NK-92 treated with Interleukin-12 subunit alpha and Interleukin-12 subunit beta, amount 100 ng/mL, for 24 hours (cell line): ENCODE results near the gene SLC6A1.
"Not testable (repeated sequence)": the region's sequence is repeated elsewhere in the genome, so short reads cannot be mapped to it uniquely, and the experiment has no call there.

Experiments
- DNase-seq: peaks from one replicate; lab custom pipeline; 2025; lab: John Stamatoyannopoulos, UW

Gene SLC6A1

DNA sequence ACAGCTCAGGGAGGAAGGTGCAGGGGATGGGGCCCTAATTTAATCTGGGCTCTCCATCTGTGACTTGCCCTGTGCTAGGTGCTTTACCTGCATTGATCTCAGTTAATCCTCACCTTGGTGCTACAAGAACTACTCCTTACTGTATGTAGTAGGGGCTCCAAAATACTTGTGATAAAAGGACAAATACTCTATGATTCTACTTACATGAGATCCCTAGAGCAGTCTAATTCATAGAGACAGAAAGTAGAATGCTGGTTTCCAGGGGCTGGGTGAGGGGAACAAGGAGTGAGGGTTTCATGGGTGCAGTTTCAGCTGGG, 67.2 kb downstream of the SLC6A1 start:
- DNase-seq: no peak

DNA sequence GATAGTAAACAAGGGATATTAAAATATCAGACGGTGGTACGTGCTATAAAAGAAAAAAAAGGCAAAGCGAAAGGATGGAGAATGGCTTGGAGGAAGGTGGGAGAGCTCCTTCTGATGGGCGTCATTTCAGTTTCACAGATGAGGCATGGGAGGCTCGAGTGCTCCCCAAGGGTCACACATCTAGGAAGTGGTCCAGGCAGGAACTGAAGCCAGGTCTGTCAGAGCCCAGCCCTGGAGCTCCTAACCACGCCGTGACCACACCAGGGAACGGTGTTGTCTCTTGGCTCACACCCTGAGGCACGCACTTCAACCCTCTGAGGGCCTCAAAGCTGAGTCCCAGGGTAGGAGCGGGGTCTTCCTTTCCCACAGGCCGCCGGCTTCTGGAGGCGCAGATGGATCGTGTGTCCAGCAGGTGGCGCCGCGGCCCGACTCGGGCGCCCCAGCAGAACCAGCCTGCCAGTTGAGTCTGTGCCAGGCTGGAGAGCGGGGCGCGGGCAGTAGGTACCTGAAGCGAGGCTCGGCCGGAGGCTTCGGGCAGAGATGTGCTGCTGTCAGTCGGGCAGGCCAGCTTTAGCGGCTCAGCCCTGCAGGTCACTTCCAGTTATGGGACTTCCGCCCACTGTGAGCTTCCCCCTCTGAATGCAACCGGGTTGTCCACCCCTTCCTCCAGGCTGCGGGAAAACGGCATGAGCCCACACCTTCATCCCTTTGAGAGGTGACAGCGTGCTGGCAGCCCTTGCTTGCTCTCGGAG, 68.1 kb downstream of the SLC6A1 start:
- DNase-seq: peak; percentile 4

DNA sequence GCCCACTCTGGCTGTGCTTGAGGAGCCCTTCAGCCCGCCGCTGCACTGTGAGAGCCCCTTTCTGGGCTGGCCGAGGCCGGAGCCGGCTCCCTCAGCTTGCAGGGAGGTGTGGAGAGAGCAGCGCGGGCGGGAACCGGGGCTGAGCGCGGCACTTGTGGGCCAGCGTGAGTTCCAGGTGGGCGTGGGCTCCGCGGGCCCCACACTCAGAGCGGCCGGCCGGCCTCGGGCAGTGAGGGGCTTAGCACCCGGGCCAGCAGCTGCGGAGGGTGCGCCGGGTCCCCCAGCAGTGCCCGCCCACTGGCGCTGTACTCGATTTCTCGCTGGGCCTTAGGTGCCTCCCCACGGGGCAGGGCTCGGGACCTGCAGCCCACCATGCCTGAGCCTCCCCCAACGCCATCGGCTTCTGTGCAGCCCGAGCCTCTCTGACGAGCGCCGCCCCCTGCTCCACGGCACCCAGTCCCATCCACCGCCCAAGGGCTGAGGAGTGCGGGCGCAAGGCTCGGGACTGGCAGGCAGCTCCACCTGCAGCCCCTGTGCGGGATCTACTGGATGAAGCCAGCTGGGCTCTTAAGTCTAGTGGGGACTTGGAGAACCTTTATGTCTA, 68.8 kb downstream of the SLC6A1 start:
- not testable (repeated sequence) for DNase-seq

DNA sequence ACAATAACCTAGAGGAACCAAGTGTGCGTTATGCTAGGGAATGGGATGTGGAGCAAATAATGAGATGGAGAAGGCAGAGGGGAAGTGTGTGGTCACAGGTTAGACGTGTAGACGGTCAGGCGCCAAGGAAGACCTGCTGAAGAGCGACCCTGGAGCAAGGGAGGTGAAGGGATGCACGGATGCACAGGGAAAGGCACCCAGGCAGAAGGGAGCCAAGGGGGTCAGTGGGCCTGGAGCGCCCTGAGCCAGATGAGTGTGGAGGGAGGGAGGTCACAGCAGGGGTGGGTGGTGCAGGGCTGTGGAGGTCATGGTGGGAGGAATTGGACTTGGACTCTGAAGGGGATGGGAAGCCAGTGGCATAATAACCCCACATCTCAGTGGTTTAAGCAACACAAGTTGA, 70.2 kb downstream of the SLC6A1 start:
- no peak for DNase-seq

DNA sequence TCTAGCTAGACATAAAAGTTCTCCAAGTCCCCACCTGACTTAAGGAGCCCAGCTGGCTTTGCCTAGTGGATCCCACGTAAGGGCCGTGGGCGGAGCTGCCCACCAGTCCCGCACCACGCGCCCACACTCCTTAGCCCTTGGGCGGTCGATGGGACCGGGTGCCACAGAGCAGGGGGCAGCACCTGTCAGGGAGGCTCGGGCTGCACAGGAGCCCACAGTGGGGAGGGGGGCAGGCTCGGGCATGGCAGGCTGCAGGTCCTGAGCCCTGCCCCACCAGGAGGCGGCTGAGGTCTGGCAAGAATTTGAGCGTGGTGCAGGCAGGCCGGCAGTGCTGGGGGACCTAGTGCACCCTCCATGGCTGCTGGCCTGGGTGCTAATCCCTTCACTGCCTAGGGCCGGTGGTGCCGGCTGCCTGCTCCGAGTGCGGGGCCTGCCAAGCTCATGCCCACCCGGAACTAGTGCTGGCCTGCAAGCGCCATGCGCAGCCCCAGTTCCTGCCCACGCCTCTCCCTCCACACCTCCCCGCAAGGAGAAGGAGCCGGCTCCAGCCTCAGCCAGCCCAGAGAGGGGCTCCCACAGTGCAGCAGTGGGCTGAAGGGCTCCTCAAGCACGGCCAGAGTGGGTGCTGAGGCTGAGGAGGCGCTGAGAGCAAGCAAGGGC, 78.7 kb downstream of the SLC6A1 start:
- DNase-seq: no peak

DNA sequence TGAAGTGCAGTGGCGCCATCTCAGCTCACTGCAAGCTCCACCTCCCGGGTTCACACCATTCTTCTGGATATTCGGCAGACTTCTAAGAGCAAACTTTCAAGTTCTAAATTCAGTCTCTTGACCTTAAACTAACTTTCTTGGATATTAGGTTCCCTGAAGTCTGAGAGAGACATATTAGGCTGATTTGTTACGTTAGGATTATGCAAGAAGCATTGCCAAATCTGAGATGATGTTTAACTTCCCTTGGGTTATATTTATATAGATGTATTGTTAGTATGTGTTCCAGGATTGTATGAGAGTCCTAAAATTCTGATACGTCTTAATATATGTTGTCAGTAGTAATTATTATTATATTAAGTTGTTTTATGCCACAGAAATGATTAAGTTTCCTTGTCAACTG, 80.1 kb downstream of the SLC6A1 start:
- DNase-seq: no peak

DNA sequence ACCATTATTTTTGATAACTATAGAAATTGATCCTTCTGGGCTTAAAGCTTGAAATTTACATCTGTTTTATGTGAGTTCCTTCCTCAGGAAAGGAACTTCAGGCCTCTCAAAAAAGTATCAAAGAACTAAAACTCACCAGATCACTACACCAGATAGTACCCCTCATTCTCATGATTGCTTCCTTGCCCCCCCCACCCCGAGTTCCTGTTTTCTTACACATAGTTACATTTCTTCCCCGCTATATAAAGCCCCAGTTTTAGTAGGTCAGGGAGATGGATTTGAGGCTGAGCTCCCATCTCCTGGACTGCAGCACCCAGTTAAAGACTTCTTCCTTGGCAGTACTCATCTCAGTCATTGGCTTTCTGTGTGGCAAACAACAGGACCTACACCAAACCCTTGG, 81.5 kb downstream of the SLC6A1 start:
- no peak for DNase-seq

DNA sequence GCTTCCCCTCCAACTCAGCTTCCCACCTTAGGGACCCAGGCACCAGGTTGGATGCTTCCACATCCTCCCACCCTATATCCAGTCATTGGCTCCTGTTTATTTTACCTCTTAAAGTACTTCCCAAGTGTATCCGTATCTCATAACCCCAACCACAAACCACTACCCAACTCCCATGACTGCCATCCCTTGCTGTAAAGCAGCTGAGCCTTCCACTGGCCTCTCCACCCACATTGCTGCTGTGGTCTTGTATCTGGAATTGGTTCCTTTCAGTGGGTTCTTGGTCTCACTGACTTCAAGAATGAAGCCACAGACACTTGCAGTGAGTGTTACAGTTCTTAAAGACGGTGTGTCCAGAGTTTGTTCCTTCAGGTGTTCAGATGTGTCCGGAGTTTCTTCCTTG, 81.9 kb downstream of the SLC6A1 start:
- no peak for DNase-seq

DNA sequence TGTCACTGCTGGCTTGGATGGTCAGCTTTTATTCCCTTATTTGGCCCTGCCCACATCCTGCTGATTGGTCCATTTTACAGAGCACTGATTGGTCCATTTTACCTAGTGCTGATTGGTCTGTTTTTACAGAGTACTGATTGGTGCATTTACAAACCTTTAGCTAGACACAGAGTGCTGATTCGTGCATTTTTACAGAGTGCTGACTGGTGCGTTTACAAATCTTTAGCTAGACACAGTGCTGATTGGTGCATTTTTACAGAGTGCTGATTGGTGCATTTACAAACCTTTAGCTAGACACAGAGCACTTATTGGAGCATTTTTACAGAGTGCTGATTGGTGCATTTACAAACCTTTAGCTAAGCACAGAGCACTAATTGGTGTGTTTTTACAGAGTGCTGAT, 82.6 kb downstream of the SLC6A1 start:
- DNase-seq: not testable (repeated sequence)

DNA sequence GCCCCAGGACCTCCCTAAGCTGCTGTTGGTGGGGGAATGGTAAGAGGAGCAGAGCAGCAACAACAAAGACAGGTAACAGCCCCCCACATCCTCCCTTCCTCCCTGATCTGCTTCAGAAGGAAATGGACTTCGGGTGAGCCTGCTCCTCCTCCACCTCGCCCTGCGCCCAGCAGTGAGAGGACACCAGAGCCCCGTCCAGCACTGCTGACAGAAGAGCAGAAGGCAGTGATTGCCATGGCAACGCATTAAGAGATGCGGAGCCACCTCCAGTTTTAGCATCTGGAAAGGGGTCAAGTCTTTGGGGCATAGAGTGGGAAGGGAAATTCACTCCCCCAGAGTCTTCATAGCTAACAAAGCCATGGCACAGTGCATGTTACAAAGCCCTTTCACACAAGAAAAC, 84.2 kb downstream of the SLC6A1 start:
- DNase-seq: no peak

DNA sequence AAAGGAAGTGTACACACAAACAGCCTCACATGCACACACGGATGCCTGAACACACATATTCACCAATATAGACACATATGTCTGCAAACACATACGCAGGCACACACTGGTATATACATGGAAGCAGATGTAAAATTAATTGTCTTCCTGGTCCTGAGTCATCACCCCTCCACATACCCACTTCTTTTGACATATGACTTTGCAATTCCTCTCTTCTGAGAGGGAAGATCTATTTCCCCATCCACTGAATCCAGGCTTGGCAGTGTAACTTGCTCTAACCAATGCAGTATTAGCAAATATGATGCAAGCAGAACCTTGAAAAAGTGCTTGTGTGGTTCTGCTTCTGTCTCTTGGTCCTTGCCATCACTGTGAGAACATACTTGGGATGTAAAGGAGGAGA, 84.9 kb downstream of the SLC6A1 start:
- DNase-seq: no peak

DNA sequence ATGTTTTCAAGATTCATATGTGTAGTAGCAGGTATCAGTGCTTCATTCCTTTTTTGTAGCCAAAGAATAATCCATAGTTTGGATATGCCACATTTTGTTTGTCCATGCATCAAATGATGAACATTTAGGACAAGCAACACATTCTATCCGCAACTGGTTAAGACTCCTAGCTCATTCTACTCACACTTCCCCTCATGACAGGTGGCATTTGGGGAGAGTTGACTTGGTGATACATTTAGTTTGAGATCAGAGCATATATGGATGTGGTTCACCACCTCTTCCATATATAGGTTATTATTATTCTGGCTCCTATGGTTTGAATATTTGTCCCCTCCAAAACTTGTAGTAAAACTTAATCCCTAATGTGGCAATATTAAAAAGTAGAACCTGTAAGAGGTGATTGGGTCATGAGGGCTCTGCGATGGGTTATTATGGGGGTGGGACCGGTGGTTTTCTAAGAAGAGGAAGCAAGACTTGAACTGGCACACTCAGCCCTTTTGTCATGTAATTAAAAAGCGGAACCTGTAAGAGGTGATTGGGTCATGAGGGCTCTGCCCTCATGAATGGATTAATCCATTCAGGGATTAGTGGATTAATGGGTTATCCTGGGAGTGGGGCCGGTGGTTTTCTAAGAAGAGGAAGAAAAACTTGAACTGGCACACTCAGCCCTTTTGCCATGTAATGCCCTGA, 86.4 kb downstream of the SLC6A1 start:
- no peak for DNase-seq

DNA sequence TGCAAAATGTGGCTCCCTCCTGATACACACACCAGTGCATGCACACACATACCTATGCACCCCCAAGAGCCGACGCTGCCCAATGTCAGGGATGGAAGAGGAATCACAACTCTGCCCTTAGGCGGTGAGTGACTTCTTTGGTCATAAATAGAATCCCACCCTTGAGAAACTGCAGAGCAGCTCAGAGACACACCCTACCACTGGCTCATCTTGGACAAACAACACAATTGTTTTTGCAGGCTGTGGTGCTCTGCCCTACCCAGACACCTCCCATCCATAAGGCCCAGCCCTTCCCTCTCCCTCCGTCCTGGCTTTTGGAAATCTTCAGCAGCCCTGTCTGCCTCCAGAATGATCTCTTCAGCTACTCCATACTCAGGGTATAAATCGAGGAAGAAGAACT, 87.9 kb downstream of the SLC6A1 start:
- no peak for DNase-seq

DNA sequence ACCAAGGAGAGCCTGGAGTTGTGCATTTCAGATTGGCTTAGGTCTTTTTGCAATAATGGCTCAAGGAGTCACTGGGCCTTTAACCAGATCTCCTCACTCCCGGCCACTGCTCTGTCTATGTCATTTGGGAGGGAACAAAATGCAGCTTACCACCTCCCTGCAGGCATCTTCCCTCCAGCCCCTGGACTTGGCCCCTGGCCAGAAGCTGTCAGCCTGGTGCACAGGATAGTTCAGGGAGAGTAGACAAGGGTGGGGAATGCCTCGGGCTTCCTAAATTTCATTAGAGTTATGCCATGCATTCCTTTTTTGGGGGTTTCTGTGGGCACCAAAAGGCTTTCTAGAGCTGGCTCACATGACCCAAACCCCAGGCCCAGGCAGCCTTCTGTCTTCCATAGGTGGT, 91.5 kb downstream of the SLC6A1 start:
- no peak for DNase-seq

DNA sequence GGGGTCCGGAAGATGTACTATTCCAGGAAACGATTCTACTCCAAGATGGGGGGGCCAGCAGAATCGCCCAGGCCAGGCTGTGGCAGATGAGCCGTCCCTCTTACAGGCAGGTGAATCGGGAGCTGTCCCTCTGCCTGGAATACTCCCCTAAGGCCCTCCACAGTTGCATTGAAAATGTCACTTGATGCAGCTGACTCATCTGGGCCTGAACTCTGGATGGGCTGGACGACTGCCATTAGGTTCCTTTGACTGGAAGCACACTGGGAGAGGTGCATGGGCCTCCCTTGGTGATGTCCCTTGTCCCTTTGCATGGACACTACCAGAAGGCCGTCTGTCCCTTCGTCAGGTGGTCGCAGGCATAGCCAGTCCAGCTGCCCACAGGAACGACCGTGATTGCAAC, 92.1 kb downstream of the SLC6A1 start:
- no peak for DNase-seq

DNA sequence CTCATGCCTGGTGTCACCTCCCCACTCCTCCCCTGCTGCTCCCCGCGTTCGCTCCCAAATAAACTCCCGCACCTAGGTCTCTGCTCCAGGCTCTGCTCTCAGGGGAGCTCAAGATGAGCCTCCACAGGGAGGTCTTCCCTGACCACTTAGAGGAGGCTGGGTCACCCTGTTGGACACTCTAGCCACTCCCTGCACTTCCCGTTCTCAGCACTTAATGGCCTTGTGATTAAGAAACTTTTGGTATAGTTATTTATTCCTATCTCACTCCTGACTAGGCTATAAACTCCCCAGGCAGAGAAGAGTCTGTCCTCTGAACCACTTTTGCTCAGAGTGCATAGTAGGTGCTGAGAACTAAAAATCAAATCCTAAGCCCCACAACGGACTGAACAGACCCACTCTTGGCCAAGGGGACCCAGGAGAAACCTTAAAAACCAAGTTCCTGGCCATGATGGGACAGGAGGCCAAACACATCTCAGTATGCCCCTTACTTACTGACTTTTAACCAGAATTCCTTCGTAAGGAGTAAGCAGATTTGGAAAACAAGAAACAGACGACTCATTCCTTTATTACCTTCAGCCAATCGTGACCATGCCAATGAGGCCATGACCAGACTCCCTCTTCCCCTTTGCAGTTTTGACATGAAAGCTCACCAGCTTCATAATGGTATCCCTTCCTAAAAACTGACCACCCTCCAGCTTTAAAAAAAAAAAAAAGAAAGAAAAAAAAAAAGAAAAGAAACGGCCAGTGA, 92.7 kb downstream of the SLC6A1 start:
- no peak for DNase-seq

DNA sequence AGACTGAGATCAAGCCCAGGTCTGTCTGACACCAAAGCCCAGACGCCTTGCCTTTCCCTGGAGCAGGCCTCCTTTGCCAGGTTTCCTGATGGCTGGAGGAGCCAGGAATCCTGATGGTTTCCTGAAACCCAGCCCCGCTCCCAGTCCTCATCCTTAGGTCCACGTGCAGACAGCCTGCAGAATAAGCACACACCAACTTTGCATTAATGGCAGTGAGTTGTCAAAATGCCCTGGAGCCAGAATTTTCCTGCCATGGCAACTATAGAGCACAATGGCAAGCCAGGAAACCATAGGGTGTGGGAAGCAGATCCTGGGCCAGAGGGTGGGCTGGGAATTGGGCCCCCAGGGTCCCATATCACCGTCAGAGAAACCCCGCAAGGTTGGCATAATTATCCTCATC, 94.3 kb downstream of the SLC6A1 start:
- no peak for DNase-seq

DNA sequence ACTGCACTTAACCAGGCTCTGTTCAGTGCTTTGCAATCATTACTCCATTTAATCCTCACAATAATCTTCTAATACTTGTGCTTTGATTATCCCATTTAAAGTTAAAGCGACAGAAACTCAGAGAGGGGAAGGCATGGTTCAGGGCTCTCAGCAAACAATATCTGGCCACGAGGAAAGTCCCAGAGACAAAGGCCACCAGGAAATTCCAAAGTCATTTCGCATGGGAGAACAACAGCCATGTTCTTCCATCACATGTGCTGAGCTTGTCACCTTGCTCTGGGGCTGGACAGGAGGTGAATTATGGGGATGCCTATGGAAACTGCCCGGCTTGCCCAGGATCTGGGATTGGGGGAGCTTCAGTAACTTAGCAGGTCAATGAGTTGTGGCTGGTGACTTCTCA, 95.5 kb downstream of the SLC6A1 start:
- DNase-seq: no peak

DNA sequence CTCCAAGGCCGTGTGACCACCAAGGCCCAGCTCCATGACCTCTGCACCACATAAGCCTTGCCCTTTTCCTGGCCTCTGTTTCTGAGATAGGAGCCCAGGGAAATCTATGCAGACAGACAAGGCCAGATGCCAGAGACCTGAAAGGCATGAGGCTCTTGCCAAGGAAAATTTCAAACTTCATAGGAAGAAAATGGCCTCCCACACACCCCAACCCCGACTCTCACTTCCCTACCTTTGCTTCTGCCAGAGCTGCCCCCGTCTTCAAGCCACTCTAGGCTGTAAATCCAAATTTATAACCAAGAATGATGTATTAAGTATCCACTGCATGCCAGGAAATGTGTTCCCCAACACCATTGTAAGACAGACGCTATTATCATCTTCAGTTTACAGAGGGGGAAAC, 96.3 kb downstream of the SLC6A1 start:
- DNase-seq: no peak
